IMR-90 (cell line): Measurements from ENCODE around the gene TRIO.

Experiments used
- CEBPB ChIP-seq: IDR thresholded peaks from 2 replicates; pipeline ENCODE4 v1.6.1; 2012; ENCODE audit warnings: low read depth, low read length, improper control_type of control experiment
- CHD1 ChIP-seq: IDR thresholded peaks from 2 replicates; pipeline ENCODE4 v1.6.1; 2012; ENCODE audit warnings: low read depth, low read length, improper control_type of control experiment
- CTCF ChIP-seq: conservative IDR thresholded peaks from 2 replicates; pipeline ENCODE4 v1.5.1; 2012; ENCODE audit warnings: mild to moderate bottlenecking, low read depth, low read length, improper control_type of control experiment
- MAFK ChIP-seq: IDR thresholded peaks from 2 replicates; pipeline ENCODE4 v1.6.1; 2012; ENCODE audit warnings: low read depth, low read length, improper control_type of control experiment
- MAZ ChIP-seq: IDR thresholded peaks from 2 replicates; pipeline ENCODE4 v1.6.1; 2012; ENCODE audit warnings: low read depth, mild to moderate bottlenecking, low read length, improper control_type of control experiment, moderate library complexity, borderline replicate concordance
- POLR2A ChIP-seq: IDR thresholded peaks from 2 replicates; pipeline ENCODE4 v1.6.1; 2012; ENCODE audit warnings: mild to moderate bottlenecking, low read depth, low read length
- SMC3 ChIP-seq: fragments of 150-350 bp; IDR thresholded peaks from 2 replicates; pipeline ENCODE4 v1.6.1; 2016; ENCODE audit warnings: low read depth, mild to moderate bottlenecking, antibody characterized with exemption, low read length, moderate library complexity
- USF2 ChIP-seq: fragments of 150-350 bp; IDR thresholded peaks from 2 replicates; pipeline ENCODE4 v1.6.1; 2017; ENCODE audit warnings: mild to moderate bottlenecking, antibody characterized with exemption, low read length, low read depth

DNA sequence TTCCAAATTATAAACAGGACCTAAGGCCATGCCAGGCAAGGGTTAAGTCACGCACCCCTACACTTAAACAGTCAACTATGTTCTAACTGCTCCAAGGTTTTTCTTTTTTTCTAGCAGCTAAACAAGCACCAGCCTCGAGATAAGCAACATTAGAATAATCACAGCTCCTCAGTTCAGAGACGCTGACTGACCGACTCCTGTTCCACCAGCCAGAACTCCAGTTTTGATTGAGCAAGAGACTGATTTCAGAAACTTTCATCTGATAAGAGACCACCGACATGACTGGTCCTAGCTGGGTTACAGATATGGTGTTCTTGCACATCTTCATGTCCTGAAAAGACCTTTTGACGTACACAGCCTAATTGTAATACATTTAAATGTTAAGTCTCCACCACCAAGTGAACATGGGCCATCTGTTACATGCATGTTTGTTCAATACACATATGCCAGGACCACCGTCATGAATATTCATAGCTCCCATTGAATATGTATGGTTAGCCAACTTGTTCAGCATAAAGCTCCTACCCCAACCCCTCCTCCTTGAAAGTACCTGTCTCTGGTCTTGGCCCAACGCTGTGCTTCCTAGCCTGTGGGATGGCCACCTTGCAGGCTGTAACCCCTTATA is 414.8 kb downstream of the TRIO start:
- TF ChIP-seq CTCF, result no peak
- no peak for TF ChIP-seq CEBPB
- TF ChIP-seq MAFK, result no peak
- no peak for TF ChIP-seq POLR2A
- no peak for TF ChIP-seq MAZ
- TF ChIP-seq USF2, result no peak
- TF ChIP-seq SMC3, result no peak
- TF ChIP-seq CHD1, result no peak
